Osteoblast (primary cell): Measurements from ENCODE around the gene PEAK3. TPM values are rescaled to one million over a fixed set of nuclear protein-coding genes. Genes with fewer than 3 reads are reported as not detected.

ENCODE experiments used
- DNase-seq: peaks from one replicate; pipeline ENCODE4 v3.0.0; 2011; ENCODE audit warnings: low spot score, mixed read lengths; ENCODE audit not compliant: insufficient read length; ENCODE audit errors: missing footprints
- H2AFZ ChIP-seq: 2 replicates; pipeline ENCODE4 v1.6.0; 2011; ENCODE audit warnings: mild to moderate bottlenecking, low read length
- H3K27ac ChIP-seq: 2 replicates; pipeline ENCODE4 v1.5.1; 2011; ENCODE audit warnings: mild to moderate bottlenecking, low read depth, low read length, moderate library complexity
- H3K27me3 ChIP-seq: 2 replicates; pipeline ENCODE4 v1.6.0; 2012; ENCODE audit warnings: mild to moderate bottlenecking, control low read depth, inconsistent platforms, low read length, moderate library complexity; ENCODE audit not compliant: insufficient read depth
- H3K36me3 ChIP-seq: 2 replicates; pipeline ENCODE4 v1.5.1; 2011; ENCODE audit warnings: mild to moderate bottlenecking, low read length, control low read depth, moderate library complexity; ENCODE audit not compliant: insufficient read depth
- H3K4me1 ChIP-seq: 2 replicates; pipeline ENCODE4 v1.5.1; 2011; ENCODE audit warnings: mild to moderate bottlenecking, low read length, control low read depth, moderate library complexity; ENCODE audit not compliant: insufficient read depth
- H3K4me2 ChIP-seq: 2 replicates; pipeline ENCODE4 v1.6.0; 2011; ENCODE audit warnings: mild to moderate bottlenecking, low read length; ENCODE audit not compliant: insufficient read depth
- H3K4me3 ChIP-seq: fragments of 200-600 bp; sonication (generic); 3 replicates; pipeline ENCODE4 v1.5.1; 2012; ENCODE audit warnings: mild to moderate bottlenecking, low read length, inconsistent platforms; ENCODE audit not compliant: insufficient read depth
- H3K79me2 ChIP-seq: 2 replicates; pipeline ENCODE4 v1.6.0; 2012; ENCODE audit warnings: mild to moderate bottlenecking, low read length, control low read depth, inconsistent platforms; ENCODE audit not compliant: insufficient read depth
- H3K9me3 ChIP-seq: 2 replicates; pipeline ENCODE4 v1.5.1; 2011; ENCODE audit warnings: low read depth, low read length, control low read depth
- H4K20me1 ChIP-seq: 2 replicates; pipeline ENCODE4 v1.6.0; 2012; ENCODE audit warnings: mild to moderate bottlenecking, low read length, control low read depth; ENCODE audit not compliant: insufficient read depth
- total RNA-seq: library from RNA; depleted of rRNA; stranded (reverse); fragments of >200 nt; gene quantifications from 2 replicates; pipeline ENCODE4 v1.2.3, GENCODE V29; 2012
- TF ChIP-seq, protein P1 (sequence below): IDR thresholded peaks from 2 replicates; pipeline ENCODE4 v1.5.1; 2011; ENCODE audit warnings: mild to moderate bottlenecking, low read depth, low read length, moderate library complexity; ENCODE audit errors: extremely low read depth

Gene PEAK3
- total RNA-seq, 1 donor: not detected

GRCh38 chr19:2235381-2236063, 46.5 kb downstream of the PEAK3 start:
- H4K20me1 ChIP-seq: peaks cover 33% of the 10 kb centered on the region
- H3K4me2 ChIP-seq: peak overlapping the region; percentile 98
- H3K4me1 ChIP-seq: peaks cover 39% of the 10 kb centered on the region
- H3K4me3 ChIP-seq: peak overlapping the region; percentile 89
- H3K27me3 ChIP-seq: no peaks in the 10 kb centered on the region
- peaks cover 25% of the 10 kb centered on the region for H3K36me3 ChIP-seq
- peak overlapping the region; percentile 41 for H3K27ac ChIP-seq
- H3K79me2 ChIP-seq: peaks cover 91% of the 10 kb centered on the region
- TF ChIP-seq, protein P1, sequence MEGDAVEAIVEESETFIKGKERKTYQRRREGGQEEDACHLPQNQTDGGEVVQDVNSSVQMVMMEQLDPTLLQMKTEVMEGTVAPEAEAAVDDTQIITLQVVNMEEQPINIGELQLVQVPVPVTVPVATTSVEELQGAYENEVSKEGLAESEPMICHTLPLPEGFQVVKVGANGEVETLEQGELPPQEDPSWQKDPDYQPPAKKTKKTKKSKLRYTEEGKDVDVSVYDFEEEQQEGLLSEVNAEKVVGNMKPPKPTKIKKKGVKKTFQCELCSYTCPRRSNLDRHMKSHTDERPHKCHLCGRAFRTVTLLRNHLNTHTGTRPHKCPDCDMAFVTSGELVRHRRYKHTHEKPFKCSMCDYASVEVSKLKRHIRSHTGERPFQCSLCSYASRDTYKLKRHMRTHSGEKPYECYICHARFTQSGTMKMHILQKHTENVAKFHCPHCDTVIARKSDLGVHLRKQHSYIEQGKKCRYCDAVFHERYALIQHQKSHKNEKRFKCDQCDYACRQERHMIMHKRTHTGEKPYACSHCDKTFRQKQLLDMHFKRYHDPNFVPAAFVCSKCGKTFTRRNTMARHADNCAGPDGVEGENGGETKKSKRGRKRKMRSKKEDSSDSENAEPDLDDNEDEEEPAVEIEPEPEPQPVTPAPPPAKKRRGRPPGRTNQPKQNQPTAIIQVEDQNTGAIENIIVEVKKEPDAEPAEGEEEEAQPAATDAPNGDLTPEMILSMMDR: no peak
- H3K9me3 ChIP-seq: no peaks in the 10 kb centered on the region
- H2AFZ ChIP-seq: no peak overlapping the region
- peak; percentile 93 for DNase-seq

DNA sequence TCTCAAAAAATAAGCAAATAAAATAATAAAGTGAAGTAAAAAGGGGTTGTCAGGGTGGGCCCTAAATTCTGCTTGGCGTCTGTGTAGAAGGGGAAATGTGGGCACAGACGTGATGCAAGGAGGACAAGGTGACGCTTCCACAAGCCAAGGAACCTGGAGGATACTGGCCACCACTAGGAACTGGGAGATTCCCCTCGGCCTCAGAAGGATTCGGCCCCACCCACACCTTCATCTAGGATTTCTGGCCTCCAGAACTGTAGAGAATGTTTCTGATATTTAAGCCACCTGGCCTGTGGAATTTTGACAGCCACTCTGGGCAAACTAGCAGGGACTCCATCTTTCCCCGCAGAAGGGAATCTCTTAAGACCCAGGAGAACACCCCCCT, 47.0 kb downstream of the PEAK3 start:
- H2AFZ ChIP-seq: no peak overlapping the region

DNA sequence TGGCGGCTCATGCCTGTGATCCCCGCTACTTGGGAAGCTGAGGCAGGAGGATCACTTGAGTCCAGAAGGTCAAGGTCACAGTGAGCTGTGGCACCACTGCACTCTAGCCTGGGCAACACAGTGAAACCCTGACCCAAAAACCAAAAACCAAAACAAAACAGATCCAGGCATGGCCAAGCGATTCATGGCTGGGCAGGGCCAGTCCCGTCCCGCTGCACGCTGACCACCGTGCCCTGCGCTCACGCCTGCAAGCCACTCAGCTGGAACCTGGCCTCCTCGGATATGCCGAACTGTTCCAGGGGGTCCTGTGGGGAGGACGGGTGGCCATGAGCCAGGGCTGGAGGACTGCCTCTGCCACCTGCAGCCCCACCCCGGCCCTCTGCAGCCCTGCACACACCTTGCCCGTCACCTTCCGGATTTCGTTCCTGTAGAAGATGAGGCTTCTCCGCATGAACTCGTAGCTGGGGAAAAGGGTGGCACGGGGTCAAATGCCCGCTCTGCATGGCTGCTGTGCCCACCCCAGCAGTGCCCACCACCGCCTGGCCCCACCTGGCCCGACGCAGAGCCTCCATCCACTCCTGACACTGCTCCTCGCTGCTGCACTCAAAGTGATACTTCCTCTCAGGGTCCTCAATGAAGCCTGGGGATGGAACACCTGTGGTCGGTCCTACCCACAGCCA, 48.2 kb downstream of the PEAK3 start:
- H3K27me3 ChIP-seq: no peaks in the 10 kb centered on the region
- H3K4me1 ChIP-seq: peaks cover 22% of the 10 kb centered on the region
- no peak overlapping the region for H3K4me3 ChIP-seq
- H3K27ac ChIP-seq: no peak overlapping the region
- no peak for DNase-seq
- H3K36me3 ChIP-seq: peaks cover 37% of the 10 kb centered on the region
- TF ChIP-seq, protein P1: no peak
- H4K20me1 ChIP-seq: peaks cover 24% of the 10 kb centered on the region
- H3K4me2 ChIP-seq: no peak overlapping the region
- H2AFZ ChIP-seq: no peak overlapping the region
- H3K9me3 ChIP-seq: no peaks in the 10 kb centered on the region
- peaks cover 86% of the 10 kb centered on the region for H3K79me2 ChIP-seq

More for the DNA sequence above, 47.0 kb downstream of the PEAK3 start:
- Histone ChIP-seq H3K27ac (peak overlapping the region; percentile 41), H3K27me3 (no peaks in the 10 kb centered on the region), H3K4me2 (peak overlapping the region; percentile 98), H3K79me2 (peaks cover 89% of the 10 kb centered on the region), H3K36me3 (peaks cover 30% of the 10 kb centered on the region), H4K20me1 (peaks cover 28% of the 10 kb centered on the region), H3K4me3 (peak overlapping the region; percentile 89), H3K4me1 (peaks cover 34% of the 10 kb centered on the region), H3K9me3 (no peaks in the 10 kb centered on the region)
- no peak for DNase-seq
- TF ChIP-seq, protein P1: no peak

DNA sequence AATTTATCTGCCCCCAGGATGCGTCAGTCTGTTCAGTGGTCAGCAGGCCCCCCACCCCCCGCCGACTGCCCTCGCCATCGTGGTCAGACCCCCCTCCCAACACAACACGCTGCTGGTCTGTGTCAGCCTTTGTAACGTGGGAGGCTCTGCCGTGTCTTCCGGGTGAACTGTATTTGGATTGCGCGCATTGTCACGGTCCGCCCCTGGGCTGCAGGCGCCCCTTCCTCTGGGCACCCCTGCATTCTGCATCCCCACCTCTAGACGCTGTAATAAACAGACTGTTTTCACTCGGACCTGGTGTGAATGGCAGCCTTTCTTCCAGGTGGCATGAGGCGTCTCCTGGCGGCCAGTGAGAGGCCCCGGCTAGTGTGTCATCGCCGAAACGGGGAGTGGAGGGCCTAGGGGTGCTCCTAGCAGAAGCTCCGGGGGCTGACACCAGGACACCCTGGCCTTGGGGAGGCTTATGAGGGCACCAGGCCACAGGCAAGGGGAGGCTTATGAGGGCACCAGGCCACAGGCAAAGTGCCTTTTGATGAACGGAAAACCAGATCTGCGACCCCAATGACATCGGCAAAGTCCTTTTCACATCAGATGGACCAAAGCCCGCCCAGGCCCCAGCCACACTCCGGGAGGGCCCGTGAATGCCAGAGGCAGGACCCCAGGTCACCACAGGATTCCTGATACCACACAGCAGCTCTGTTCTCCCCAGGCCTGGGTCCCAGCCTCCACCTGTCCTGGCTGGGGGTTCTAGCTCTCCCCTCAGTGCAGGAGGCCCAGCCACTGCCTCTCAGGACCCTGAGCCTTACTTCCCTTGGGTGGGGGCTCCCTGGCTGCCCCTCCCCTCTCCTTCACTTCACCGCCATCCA, 49.5 kb downstream of the PEAK3 start:
- peaks cover 22% of the 10 kb centered on the region for H4K20me1 ChIP-seq
- H3K27ac ChIP-seq: no peak overlapping the region
- H3K4me3 ChIP-seq: no peak overlapping the region
- H3K4me2 ChIP-seq: no peak overlapping the region
- no peak for DNase-seq
- TF ChIP-seq, protein P1: no peak
- no peaks in the 10 kb centered on the region for H3K27me3 ChIP-seq
- H3K79me2 ChIP-seq: peaks cover 74% of the 10 kb centered on the region
- H3K36me3 ChIP-seq: peaks cover 39% of the 10 kb centered on the region
- no peaks in the 10 kb centered on the region for H3K9me3 ChIP-seq
- H3K4me1 ChIP-seq: peaks cover 10% of the 10 kb centered on the region
- no peak overlapping the region for H2AFZ ChIP-seq
